Activated CD8-positive, alpha-beta T cell treated with anti-CD3 and anti-CD28 coated beads for 36 hours (primary cell): ENCODE measurements around the gene SYNGAP1. TPM values are rescaled to one million over a fixed set of nuclear protein-coding genes. Genes with fewer than 3 reads are reported as not detected.

Experiments
- ATAC-seq: fragments of 200-7000 bp; cut with Tn5 transposase; one replicate; pipeline ENCODE4 v1.10.0; 2021; ENCODE audit warnings: mild to moderate bottlenecking, moderate library complexity
- CTCF ChIA-PET: fragments of 350-600 bp; sonication (Branson Sonifier 250); formaldehyde crosslinking; loops from one replicate; lab custom pipeline; 2021; ENCODE audit warnings: antibody characterized with exemption; lab: Charles Lee
- POLR2A ChIA-PET: fragments of 350-600 bp; sonication (Branson Sonifier 250); formaldehyde crosslinking; loops from one replicate; lab custom pipeline; 2021; ENCODE audit warnings: antibody characterized with exemption; lab: Charles Lee
- DNase-seq: peaks from one replicate; pipeline ENCODE4 v3.0.0-alpha.2; 2020
- H3K27ac Mint-ChIP-seq: one replicate; pipeline ENCODE4 v1.8.0; 2021; ENCODE audit warnings: mild to moderate bottlenecking, mixed read lengths
- H3K27me3 Mint-ChIP-seq: one replicate; pipeline ENCODE4 v1.8.0; 2021; ENCODE audit warnings: mixed read lengths
- H3K36me3 Mint-ChIP-seq: one replicate; pipeline ENCODE4 v1.8.0; 2021; ENCODE audit warnings: low read depth, mixed read lengths
- H3K4me1 Mint-ChIP-seq: one replicate; pipeline ENCODE4 v1.8.0; 2021; ENCODE audit warnings: low read depth, mixed read lengths
- H3K4me3 Mint-ChIP-seq: one replicate; pipeline ENCODE4 v1.8.0; 2021; ENCODE audit warnings: mild to moderate bottlenecking, moderate library complexity, mixed read lengths
- H3K9me3 Mint-ChIP-seq: one replicate; pipeline ENCODE4 v1.8.0; 2021; ENCODE audit warnings: mixed read lengths
- CTCF ChIP-seq: fragments of 200-600 bp; IDR thresholded peaks from one replicate; pipeline ENCODE4 v1.8.0; 2022; ENCODE audit warnings: antibody characterized with exemption, mild to moderate bottlenecking
- intact Hi-C: fragments of 100-400 bp; cut with micrococcal nuclease; formaldehyde crosslinking; loops from one replicate; pipeline ENCODE4 v1.10.0; 2022
- microRNA-seq: library from miRNA; unstranded; fragments of <30 nt; microRNA quantifications from one replicate; pipeline ENCODE4 v1.2.0, GENCODE V29; 2022; ENCODE audit warnings: borderline microRNAs expressed, borderline replicate concordance
- total RNA-seq, 2 experiments: library from RNA; stranded (reverse); gene quantifications; one replicate each; pipeline ENCODE4 v1.2.3, GENCODE V29; 2021

Gene SYNGAP1
- total RNA-seq, 2 experiments from 2014 or later: 57.9 to 67.0 TPM

GRCh38 chr6:33504486-33504885 lies 84.6 kb downstream of the SYNGAP1 start:
- H3K36me3 Mint-ChIP-seq: no peaks in the 10 kb centered on the region
- H3K4me3 Mint-ChIP-seq: no peak overlapping the region
- no peak for TF ChIP-seq CTCF
- no peaks in the 10 kb centered on the region for H3K9me3 Mint-ChIP-seq
- ChIA-PET CTCF (interaction anchor here (1.4 kb wide), 1 partner anchor 196 kb away, joined by 4 read pairs; no protein-coding TSS in a partner anchor), POLR2A (interaction anchor here (0.6 to 1.1 kb wide), 2 partner anchors 29 to 238 kb away, joined by 3 to 4 read pairs; no protein-coding TSS in a partner anchor)
- H3K4me1 Mint-ChIP-seq: no peaks in the 10 kb centered on the region
- no peak overlapping the region for H3K27ac Mint-ChIP-seq
- ATAC-seq: no peak
- H3K27me3 Mint-ChIP-seq: no peaks in the 10 kb centered on the region
- intact Hi-C loops: no loop called here
- DNase-seq: no peak

Small RNAs within 50 kb of the gene (microRNA-seq; reads per million reads assigned to microRNA genes)
- 2.4 reads per million for gene MIR5004

Other genes with a start within 250 kb of the SYNGAP1 start
- gene COL11A2, start 227.6 kb upstream of the SYNGAP1 start, total RNA-seq: 1 to 10 TPM; 1.3 to 1.4 TPM
- gene RXRB, start 219.4 kb upstream of the SYNGAP1 start, total RNA-seq: 10 to 100 TPM; 41.2 to 41.9 TPM
- 10 to 100 TPM; 43.1 to 43.3 TPM for gene SLC39A7, start 219.2 kb upstream of the SYNGAP1 start, total RNA-seq
- gene HSD17B8, start 215.4 kb upstream of the SYNGAP1 start, total RNA-seq: 10 to 100 TPM; 40.6 to 42.0 TPM
- gene RING1, start 211.6 kb upstream of the SYNGAP1 start, total RNA-seq: 10 to 100 TPM; 26.8 to 27.5 TPM
- gene VPS52, start 148.2 kb upstream of the SYNGAP1 start, total RNA-seq: 10 to 100 TPM; 31.2 to 34.3 TPM
- 1,000 to 10,000 TPM; 4,910 to 4,938 TPM for gene RPS18, start 148.0 kb upstream of the SYNGAP1 start, total RNA-seq
- gene B3GALT4, start 142.9 kb upstream of the SYNGAP1 start, total RNA-seq: 1 to 10 TPM; 3.6 to 4.2 TPM
- gene WDR46, start 130.8 kb upstream of the SYNGAP1 start, total RNA-seq: 10 to 100 TPM; 64.0 to 72.2 TPM
- 10 to 100 TPM; 78.1 to 92.3 TPM for gene PFDN6, start 130.5 kb upstream of the SYNGAP1 start, total RNA-seq
- gene RGL2, start 121.1 kb upstream of the SYNGAP1 start, total RNA-seq: 10 to 100 TPM; 24.2 to 24.3 TPM
- gene TAPBP, start 106.0 kb upstream of the SYNGAP1 start, total RNA-seq: 100 to 1,000 TPM; 179 to 183 TPM
- gene ZBTB22, start 102.3 kb upstream of the SYNGAP1 start, total RNA-seq: 1 to 10 TPM; 7.2 to 7.5 TPM
- gene DAXX, start 97.1 kb upstream of the SYNGAP1 start, total RNA-seq: 10 to 100 TPM; 59.8 to 72.4 TPM
- gene KIFC1, start 28.2 kb upstream of the SYNGAP1 start, total RNA-seq: 10 to 100 TPM; 93.4 to 96.0 TPM
- gene PHF1, start 9.1 kb upstream of the SYNGAP1 start, total RNA-seq: 10 to 100 TPM; 31.9 to 32.6 TPM
- 100 to 1,000 TPM; 155 to 160 TPM for gene CUTA, start 2.0 kb upstream of the SYNGAP1 start, total RNA-seq
- 1 to 10 TPM; 7.8 to 8.7 TPM for gene ZBTB9, start 34.5 kb downstream of the SYNGAP1 start, total RNA-seq
- 10 to 100 TPM; 33.8 to 34.3 TPM for gene BAK1, start 160.2 kb downstream of the SYNGAP1 start, total RNA-seq
- 10 to 100 TPM; 36.6 to 38.0 TPM for gene ITPR3, start 201.3 kb downstream of the SYNGAP1 start, total RNA-seq